ENCODE measurements around the gene SMAD6.

Gene SMAD6

DNA sequence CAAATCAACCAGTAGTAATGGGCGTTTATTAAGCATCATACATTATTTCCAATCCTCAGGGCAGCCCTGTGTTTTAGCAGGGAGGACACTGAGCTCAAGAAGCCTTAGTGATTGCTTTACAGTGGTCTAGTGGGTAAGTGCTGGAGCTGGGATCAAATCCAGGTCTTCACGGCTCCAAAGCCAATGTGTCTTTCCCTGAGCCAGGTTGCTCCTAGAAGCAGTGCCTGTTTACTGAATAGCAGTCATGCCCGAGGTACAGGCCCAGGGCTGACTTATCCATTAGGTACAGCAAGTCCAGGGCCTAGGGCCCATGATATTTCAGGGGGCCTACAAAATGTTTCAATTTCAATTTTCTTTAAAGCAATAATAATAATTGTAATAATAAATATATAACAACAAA is 9.6 kb upstream of the SMAD6 start:
- no peaks in the 10 kb centered on the region for H3K9me2 ChIP-seq (replicated peaks; ENCODE audit: control insufficient read depth, low read length)
- peaks cover 8% of the 10 kb centered on the region; the same call in 1 of the 2 replicates for H3F3A ChIP-seq (ENCODE audit: control insufficient read depth, insufficient read depth)
- no peaks in the 10 kb centered on the region; the same call in 1 of the 2 replicates for H3K36me3 ChIP-seq (ENCODE audit: control insufficient read depth, low read length)
- no peak for TF ChIP-seq EZH2phosphoT487 (IDR thresholded peaks at IDR 0.05; ENCODE audit: borderline replicate concordance, low read length)
- H3K4me3 ChIP-seq (ENCODE audit: low read length) = no peak overlapping the region
- H3K4me2 ChIP-seq (ENCODE audit: low read length) = peak overlapping the region; percentile 91
- H3K27me3 ChIP-seq (ENCODE audit: control insufficient read depth, low read length) = no peaks in the 10 kb centered on the region
- H3K79me2 ChIP-seq (ENCODE audit: control insufficient read depth, low read length) = no peaks in the 10 kb centered on the region
- H3K9me3 ChIP-seq (ENCODE audit: control insufficient read depth, insufficient read depth, low read length) = no peaks in the 10 kb centered on the region
- H3K4me1 ChIP-seq (ENCODE audit: control insufficient read depth, low read length) = peaks cover 34% of the 10 kb centered on the region
- peak overlapping the region; percentile 88 for H3K27ac ChIP-seq (ENCODE audit: low read depth, low read length)
- H4K20me1 ChIP-seq (ENCODE audit: control insufficient read depth, insufficient read depth, low read depth, low read length) = no peaks in the 10 kb centered on the region

GRCh38 chr15:66692808-66693596 is 9.0 kb upstream of the SMAD6 start:
- H3K4me1 ChIP-seq (ENCODE audit: control insufficient read depth, low read length) = peaks cover 34% of the 10 kb centered on the region
- H4K20me1 ChIP-seq (ENCODE audit: control insufficient read depth, insufficient read depth, low read depth, low read length) = no peaks in the 10 kb centered on the region
- no peaks in the 10 kb centered on the region for H3K79me2 ChIP-seq (ENCODE audit: control insufficient read depth, low read length)
- peak overlapping the region; percentile 88 for H3K27ac ChIP-seq (ENCODE audit: low read depth, low read length)
- H3K27me3 ChIP-seq (ENCODE audit: control insufficient read depth, low read length) = no peaks in the 10 kb centered on the region
- H3F3A ChIP-seq (ENCODE audit: control insufficient read depth, insufficient read depth) = peaks cover 8% of the 10 kb centered on the region; the same call in 1 of the 2 replicates
- no peaks in the 10 kb centered on the region; the same call in 1 of the 2 replicates for H3K36me3 ChIP-seq (ENCODE audit: control insufficient read depth, low read length)
- no peak for TF ChIP-seq CTCF (IDR thresholded peaks at IDR 0.05; ENCODE audit: low read depth, low read length, poor library complexity, severe bottlenecking)
- no peak for TF ChIP-seq EZH2phosphoT487 (IDR thresholded peaks at IDR 0.05; ENCODE audit: borderline replicate concordance, low read length)
- no peaks in the 10 kb centered on the region for H3K9me2 ChIP-seq (replicated peaks; ENCODE audit: control insufficient read depth, low read length)
- no peaks in the 10 kb centered on the region for H3K9me3 ChIP-seq (ENCODE audit: control insufficient read depth, insufficient read depth, low read length)
- peak overlapping the region; percentile 91 for H3K4me2 ChIP-seq (ENCODE audit: low read length)
- peak overlapping the region; percentile 52 for H3K4me3 ChIP-seq (ENCODE audit: low read length)

GRCh38 chr15:66696770-66697169 is 5.3 kb upstream of the SMAD6 start:
- no peak overlapping the region for H3K27ac ChIP-seq (ENCODE audit: low read depth, low read length)
- H3K4me3 ChIP-seq (ENCODE audit: low read length) = no peak overlapping the region
- H3K9me3 ChIP-seq (ENCODE audit: control insufficient read depth, insufficient read depth, low read length) = no peaks in the 10 kb centered on the region
- no peaks in the 10 kb centered on the region for H3K79me2 ChIP-seq (ENCODE audit: control insufficient read depth, low read length)
- no peaks in the 10 kb centered on the region for H3K27me3 ChIP-seq (ENCODE audit: control insufficient read depth, low read length)
- H3K4me1 ChIP-seq (ENCODE audit: control insufficient read depth, low read length) = peaks cover 45% of the 10 kb centered on the region
- TF ChIP-seq EZH2phosphoT487 (IDR thresholded peaks at IDR 0.05; ENCODE audit: borderline replicate concordance, low read length) = no peak
- no peak for TF ChIP-seq CTCF (IDR thresholded peaks at IDR 0.05; ENCODE audit: low read depth, low read length, poor library complexity, severe bottlenecking)
- H3F3A ChIP-seq (ENCODE audit: control insufficient read depth, insufficient read depth) = peaks cover 8% of the 10 kb centered on the region
- H3K36me3 ChIP-seq (ENCODE audit: control insufficient read depth, low read length) = no peaks in the 10 kb centered on the region; the same call in 1 of the 2 replicates
- H4K20me1 ChIP-seq (ENCODE audit: control insufficient read depth, insufficient read depth, low read depth, low read length) = no peaks in the 10 kb centered on the region
- H3K9me2 ChIP-seq (replicated peaks; ENCODE audit: control insufficient read depth, low read length) = no peaks in the 10 kb centered on the region
- H3K4me2 ChIP-seq (ENCODE audit: low read length) = no peak overlapping the region

GRCh38 chr15:66698318-66698961 is 3.6 kb upstream of the SMAD6 start:
- H3K9me2 ChIP-seq (replicated peaks; ENCODE audit: control insufficient read depth, low read length) = no peaks in the 10 kb centered on the region
- no peak overlapping the region for H3K27ac ChIP-seq (ENCODE audit: low read depth, low read length)

More at GRCh38 chr15:66698318-66698961, 3.6 kb upstream of the SMAD6 start:
- no peaks in the 10 kb centered on the region for H3K9me3 ChIP-seq (ENCODE audit: control insufficient read depth, insufficient read depth, low read length)
- H3F3A ChIP-seq (ENCODE audit: control insufficient read depth, insufficient read depth) = peaks cover 1% of the 10 kb centered on the region
- no peak overlapping the region for H3K4me2 ChIP-seq (ENCODE audit: low read length)
- H3K79me2 ChIP-seq (ENCODE audit: control insufficient read depth, low read length) = no peaks in the 10 kb centered on the region
- H3K36me3 ChIP-seq (ENCODE audit: control insufficient read depth, low read length) = no peaks in the 10 kb centered on the region
- H3K27me3 ChIP-seq (ENCODE audit: control insufficient read depth, low read length) = peaks cover 10% of the 10 kb centered on the region
- peaks cover 41% of the 10 kb centered on the region for H3K4me1 ChIP-seq (ENCODE audit: control insufficient read depth, low read length)
- H3K4me3 ChIP-seq (ENCODE audit: low read length) = no peak overlapping the region
- TF ChIP-seq EZH2phosphoT487 (IDR thresholded peaks at IDR 0.05; ENCODE audit: borderline replicate concordance, low read length) (no peak), CTCF (IDR thresholded peaks at IDR 0.05; ENCODE audit: low read depth, low read length, poor library complexity, severe bottlenecking) (peak; percentile 75)
- H4K20me1 ChIP-seq (ENCODE audit: control insufficient read depth, insufficient read depth, low read depth, low read length) = no peaks in the 10 kb centered on the region

All from DOHH2 (cell line).